ENCODE results near the gene CNTN1.

The CNTN1 gene

DNA sequence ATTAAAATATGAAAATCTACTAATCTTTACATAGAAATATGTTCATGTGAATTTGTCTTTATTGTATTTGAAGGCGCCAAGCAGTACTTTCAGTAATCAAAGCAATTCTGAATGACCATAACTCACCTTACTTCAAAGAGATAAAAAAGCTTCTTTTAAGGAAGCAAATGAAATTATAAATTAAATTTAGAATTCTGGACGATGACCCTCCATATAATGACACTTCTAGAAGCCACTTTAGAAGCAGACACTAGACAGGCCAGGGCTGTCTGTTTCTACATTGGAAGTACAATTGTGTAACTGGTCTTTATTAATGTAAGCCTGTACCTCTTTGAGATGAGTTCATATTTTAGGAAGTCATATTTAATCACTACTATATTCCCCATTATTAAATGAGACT lies 222.9 kb downstream of the CNTN1 start:
- H2BK5ac ChIP-seq (ENCODE audit: low read depth, low read length, poor library complexity), result no peak overlapping the region
- H3K79me1 ChIP-seq (ENCODE audit: low read length), result no peaks in the 10 kb centered on the region
- H3K27me3 ChIP-seq (ENCODE audit: insufficient read depth, low read length), result no peaks in the 10 kb centered on the region
- H3K14ac ChIP-seq (ENCODE audit: low read length), result no peak overlapping the region
- H3K4ac ChIP-seq (ENCODE audit: low read depth, low read length), result no peak overlapping the region
- no peak overlapping the region for H4K12ac ChIP-seq (ENCODE audit: low read depth, low read length)
- H3K23ac ChIP-seq (ENCODE audit: low read length), result no peak overlapping the region
- no CpG with 5 or more reads among the region's 2 CpGs for WGBS (ENCODE audit: extremely low coverage, insufficient coverage, insufficient read length)
- H2AK5ac ChIP-seq (ENCODE audit: low read length), result no peak overlapping the region
- H3K79me2 ChIP-seq (ENCODE audit: control insufficient read depth, insufficient read depth, low read length, poor library complexity), result no peaks in the 10 kb centered on the region
- no peak overlapping the region for H3K4me3 ChIP-seq (ENCODE audit: low read depth, low read length)
- no peaks in the 10 kb centered on the region for H3K36me3 ChIP-seq (ENCODE audit: control insufficient read depth in 1 of 2, insufficient read depth in 2 of 2, low read length in 2 of 2)
- no peak overlapping the region for H2BK12ac ChIP-seq (ENCODE audit: low read length)
- no peaks in the 10 kb centered on the region for H3K9me3 ChIP-seq (ENCODE audit: insufficient read depth, low read depth, low read length)
- H3K4me1 ChIP-seq (ENCODE audit: control insufficient read depth in 1 of 2, insufficient read depth in 2 of 2, low read length in 2 of 2), result peaks cover 0 to 2% of the 10 kb centered on the region in 2 experiments
- no peak overlapping the region for H4K8ac ChIP-seq (ENCODE audit: low read depth, low read length)
- H3K18ac ChIP-seq (ENCODE audit: low read length), result no peak overlapping the region
- H3K4me2 ChIP-seq (ENCODE audit: low read length), result no peak overlapping the region
- H3K9ac ChIP-seq (ENCODE audit: low read length), result no peak overlapping the region
- H2BK120ac ChIP-seq (ENCODE audit: insufficient read depth, low read length, poor library complexity), result no peak overlapping the region
- H2AFZ ChIP-seq (ENCODE audit: insufficient read depth, low read length, poor library complexity), result no peak overlapping the region
- DNase-seq, result no peak
- H4K91ac ChIP-seq (ENCODE audit: low read depth, low read length), result no peak overlapping the region
- H3K27ac ChIP-seq (ENCODE audit: low read depth, low read length), result no peak overlapping the region

GRCh38 chr12:40917561-40917960 lies 225.3 kb downstream of the CNTN1 start:
- H4K91ac ChIP-seq (ENCODE audit: low read depth, low read length), result no peak overlapping the region
- no peaks in the 10 kb centered on the region for H3K79me1 ChIP-seq (ENCODE audit: low read length)
- H2AK5ac ChIP-seq (ENCODE audit: low read length), result no peak overlapping the region
- no peaks in the 10 kb centered on the region for H3K4me1 ChIP-seq (ENCODE audit: control insufficient read depth in 1 of 2, insufficient read depth in 2 of 2, low read length in 2 of 2)
- H3K14ac ChIP-seq (ENCODE audit: low read length), result no peak overlapping the region
- no peak overlapping the region for H3K27ac ChIP-seq (ENCODE audit: low read depth, low read length)
- H3K27me3 ChIP-seq (ENCODE audit: insufficient read depth, low read length), result no peaks in the 10 kb centered on the region
- H2BK120ac ChIP-seq (ENCODE audit: insufficient read depth, low read length, poor library complexity), result no peak overlapping the region
- H3K36me3 ChIP-seq (ENCODE audit: control insufficient read depth in 1 of 2, insufficient read depth in 2 of 2, low read length in 2 of 2), result no peaks in the 10 kb centered on the region
- H3K4me3 ChIP-seq (ENCODE audit: low read depth, low read length), result no peak overlapping the region
- no peak overlapping the region for H2BK12ac ChIP-seq (ENCODE audit: low read length)
- WGBS (ENCODE audit: extremely low coverage, insufficient coverage, insufficient read length), result no CpG with 5 or more reads among the region's 6 CpGs
- H3K18ac ChIP-seq (ENCODE audit: low read length), result no peak overlapping the region
- H2AFZ ChIP-seq (ENCODE audit: insufficient read depth, low read length, poor library complexity), result no peak overlapping the region
- no peaks in the 10 kb centered on the region for H3K9me3 ChIP-seq (ENCODE audit: insufficient read depth, low read depth, low read length)
- no peaks in the 10 kb centered on the region for H3K79me2 ChIP-seq (ENCODE audit: control insufficient read depth, insufficient read depth, low read length, poor library complexity)
- H2BK5ac ChIP-seq (ENCODE audit: low read depth, low read length, poor library complexity), result no peak overlapping the region
- H4K12ac ChIP-seq (ENCODE audit: low read depth, low read length), result no peak overlapping the region
- no peak overlapping the region for H3K23ac ChIP-seq (ENCODE audit: low read length)
- H3K4ac ChIP-seq (ENCODE audit: low read depth, low read length), result no peak overlapping the region
- no peak for DNase-seq
- no peak overlapping the region for H4K8ac ChIP-seq (ENCODE audit: low read depth, low read length)
- no peak overlapping the region for H3K9ac ChIP-seq (ENCODE audit: low read length)
- H3K4me2 ChIP-seq (ENCODE audit: low read length), result no peak overlapping the region

DNA sequence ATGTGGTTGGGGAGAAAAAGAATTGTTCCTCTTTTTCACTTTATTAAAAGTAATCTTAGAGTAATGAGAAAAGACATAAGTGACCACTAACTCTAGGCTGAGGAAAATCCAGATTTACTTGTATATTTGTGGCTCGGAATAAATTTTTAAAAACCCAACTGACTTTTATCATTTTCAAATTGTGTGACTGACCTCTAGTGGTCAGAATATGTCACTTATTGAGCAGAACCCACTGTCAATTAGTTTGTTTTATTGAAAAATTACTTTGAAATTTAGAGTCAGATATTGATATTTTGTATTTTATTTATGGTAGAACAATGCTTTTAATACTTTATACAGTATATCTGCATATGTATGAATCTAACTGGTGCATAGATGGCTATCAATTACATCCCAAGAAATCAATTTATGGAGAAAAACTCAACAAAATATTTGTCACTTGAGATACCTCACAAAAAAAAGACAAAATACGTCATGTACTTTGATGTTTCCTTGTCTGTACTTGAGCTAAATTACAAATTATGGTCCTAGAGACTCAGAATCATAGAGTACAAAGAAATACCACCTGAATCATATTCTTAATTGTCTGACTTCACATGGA lies 229.4 kb downstream of the CNTN1 start:
- no peaks in the 10 kb centered on the region for H3K27me3 ChIP-seq (ENCODE audit: insufficient read depth, low read length)
- no peaks in the 10 kb centered on the region for H3K36me3 ChIP-seq (ENCODE audit: control insufficient read depth in 1 of 2, insufficient read depth in 2 of 2, low read length in 2 of 2)
- no peak overlapping the region for H3K27ac ChIP-seq (ENCODE audit: low read depth, low read length)
- H2BK12ac ChIP-seq (ENCODE audit: low read length), result no peak overlapping the region
- no CpG with 5 or more reads among the region's 2 CpGs for WGBS (ENCODE audit: extremely low coverage, insufficient coverage, insufficient read length)
- H4K8ac ChIP-seq (ENCODE audit: low read depth, low read length), result no peak overlapping the region
- no peak overlapping the region for H2BK120ac ChIP-seq (ENCODE audit: insufficient read depth, low read length, poor library complexity)
- H3K18ac ChIP-seq (ENCODE audit: low read length), result no peak overlapping the region
- H3K4ac ChIP-seq (ENCODE audit: low read depth, low read length), result no peak overlapping the region
- H3K4me1 ChIP-seq (ENCODE audit: control insufficient read depth in 1 of 2, insufficient read depth in 2 of 2, low read length in 2 of 2), result no peaks in the 10 kb centered on the region
- H2AFZ ChIP-seq (ENCODE audit: insufficient read depth, low read length, poor library complexity), result no peak overlapping the region
- H3K79me1 ChIP-seq (ENCODE audit: low read length), result no peaks in the 10 kb centered on the region
- H3K14ac ChIP-seq (ENCODE audit: low read length), result no peak overlapping the region
- H3K9ac ChIP-seq (ENCODE audit: low read length), result no peak overlapping the region
- no peak overlapping the region for H2BK5ac ChIP-seq (ENCODE audit: low read depth, low read length, poor library complexity)
- H3K79me2 ChIP-seq (ENCODE audit: control insufficient read depth, insufficient read depth, low read length, poor library complexity), result no peaks in the 10 kb centered on the region
- H2AK5ac ChIP-seq (ENCODE audit: low read length), result no peak overlapping the region
- no peaks in the 10 kb centered on the region for H3K9me3 ChIP-seq (ENCODE audit: insufficient read depth, low read depth, low read length)
- no peak overlapping the region for H4K91ac ChIP-seq (ENCODE audit: low read depth, low read length)
- no peak overlapping the region for H3K23ac ChIP-seq (ENCODE audit: low read length)
- H3K4me2 ChIP-seq (ENCODE audit: low read length), result no peak overlapping the region
- H4K12ac ChIP-seq (ENCODE audit: low read depth, low read length), result no peak overlapping the region
- DNase-seq, result peak in 1 of 2 donors; percentile 59
- no peak overlapping the region for H3K4me3 ChIP-seq (ENCODE audit: low read depth, low read length)

GRCh38 chr12:40937891-40938290 lies 245.7 kb downstream of the CNTN1 start:
- Histone ChIP-seq H3K9ac (ENCODE audit: low read length) (no peak overlapping the region), H3K4me3 (ENCODE audit: low read depth, low read length) (no peak overlapping the region), H2BK12ac (ENCODE audit: low read length) (no peak overlapping the region), H3K36me3 (ENCODE audit: control insufficient read depth in 1 of 2, insufficient read depth in 2 of 2, low read length in 2 of 2) (no peaks in the 10 kb centered on the region), H2AK5ac (ENCODE audit: low read length) (no peak overlapping the region), H4K8ac (ENCODE audit: low read depth, low read length) (no peak overlapping the region), H3K4me1 (ENCODE audit: control insufficient read depth in 1 of 2, insufficient read depth in 2 of 2, low read length in 2 of 2) (no peaks in the 10 kb centered on the region), H3K4me2 (ENCODE audit: low read length) (no peak overlapping the region), H3K27me3 (ENCODE audit: insufficient read depth, low read length) (no peaks in the 10 kb centered on the region), H3K9me3 (ENCODE audit: insufficient read depth, low read depth, low read length) (no peaks in the 10 kb centered on the region), H3K4ac (ENCODE audit: low read depth, low read length) (no peak overlapping the region), H2BK5ac (ENCODE audit: low read depth, low read length, poor library complexity) (no peak overlapping the region), H3K79me2 (ENCODE audit: control insufficient read depth, insufficient read depth, low read length, poor library complexity) (no peaks in the 10 kb centered on the region), H3K27ac (ENCODE audit: low read depth, low read length) (no peak overlapping the region), H3K23ac (ENCODE audit: low read length) (no peak overlapping the region), H3K79me1 (ENCODE audit: low read length) (no peaks in the 10 kb centered on the region), H2BK120ac (ENCODE audit: insufficient read depth, low read length, poor library complexity) (no peak overlapping the region), H3K14ac (ENCODE audit: low read length) (no peak overlapping the region), H4K91ac (ENCODE audit: low read depth, low read length) (no peak overlapping the region), H2AFZ (ENCODE audit: insufficient read depth, low read length, poor library complexity) (no peak overlapping the region), H4K12ac (ENCODE audit: low read depth, low read length) (no peak overlapping the region), H3K18ac (ENCODE audit: low read length) (no peak overlapping the region)
- no peak for DNase-seq
- WGBS (ENCODE audit: extremely low coverage, insufficient coverage, insufficient read length), result no CpG with 5 or more reads among the region's 1 CpG
